ENCODE data around the gene IFNLR1.
"Not testable (repeated sequence)": the region's sequence is repeated elsewhere in the genome, so short reads cannot be mapped to it uniquely, and the experiment has no call there.

The IFNLR1 gene

DNA sequence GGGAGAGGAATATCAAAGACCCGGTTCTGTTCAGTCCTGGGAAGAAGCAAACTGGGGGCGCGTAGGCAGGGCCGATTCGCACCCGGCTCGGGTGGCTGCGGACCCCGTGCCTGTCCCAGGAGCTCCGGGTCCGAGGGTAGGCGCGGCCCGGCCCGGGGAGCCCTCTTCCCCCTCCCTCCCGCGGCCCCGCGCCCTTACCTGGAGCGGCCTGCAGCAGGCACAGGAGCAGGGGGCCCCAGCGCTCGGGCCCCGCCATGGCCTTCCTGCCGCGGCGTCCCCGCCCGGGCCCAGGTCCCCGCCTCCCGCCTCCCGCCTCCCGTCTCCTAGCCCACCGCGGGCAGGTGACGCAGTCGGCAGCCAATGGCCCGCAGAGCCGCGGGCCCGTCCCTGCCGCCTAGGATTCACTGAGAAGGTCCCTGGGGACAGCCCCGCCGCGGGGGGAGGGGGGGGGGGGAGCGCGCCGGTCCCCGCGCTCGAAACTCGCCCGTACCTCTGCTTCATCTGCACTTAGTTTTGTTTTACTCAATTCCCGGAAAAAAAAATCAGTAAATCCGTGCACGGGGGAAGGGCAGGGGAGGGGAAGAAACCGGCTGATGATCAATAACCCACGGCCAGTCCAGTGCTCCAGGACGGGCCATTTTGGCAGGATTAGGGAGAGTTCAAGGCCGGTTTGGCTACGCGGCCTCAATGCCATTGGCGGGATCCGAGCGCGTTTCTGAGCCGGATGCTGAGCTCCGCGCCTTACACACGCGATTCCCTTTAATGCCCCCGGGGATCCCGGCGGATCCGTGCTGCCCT lies at the start of gene IFNLR1:
TSS of gene IFNLR1 (minus strand) at position 297 of the 798 bp plus-strand sequence. CDS start at position 256, 41 bp downstream.
- peak; percentile 20 for DNase-seq (ENCODE audit: low read depth)

DNA sequence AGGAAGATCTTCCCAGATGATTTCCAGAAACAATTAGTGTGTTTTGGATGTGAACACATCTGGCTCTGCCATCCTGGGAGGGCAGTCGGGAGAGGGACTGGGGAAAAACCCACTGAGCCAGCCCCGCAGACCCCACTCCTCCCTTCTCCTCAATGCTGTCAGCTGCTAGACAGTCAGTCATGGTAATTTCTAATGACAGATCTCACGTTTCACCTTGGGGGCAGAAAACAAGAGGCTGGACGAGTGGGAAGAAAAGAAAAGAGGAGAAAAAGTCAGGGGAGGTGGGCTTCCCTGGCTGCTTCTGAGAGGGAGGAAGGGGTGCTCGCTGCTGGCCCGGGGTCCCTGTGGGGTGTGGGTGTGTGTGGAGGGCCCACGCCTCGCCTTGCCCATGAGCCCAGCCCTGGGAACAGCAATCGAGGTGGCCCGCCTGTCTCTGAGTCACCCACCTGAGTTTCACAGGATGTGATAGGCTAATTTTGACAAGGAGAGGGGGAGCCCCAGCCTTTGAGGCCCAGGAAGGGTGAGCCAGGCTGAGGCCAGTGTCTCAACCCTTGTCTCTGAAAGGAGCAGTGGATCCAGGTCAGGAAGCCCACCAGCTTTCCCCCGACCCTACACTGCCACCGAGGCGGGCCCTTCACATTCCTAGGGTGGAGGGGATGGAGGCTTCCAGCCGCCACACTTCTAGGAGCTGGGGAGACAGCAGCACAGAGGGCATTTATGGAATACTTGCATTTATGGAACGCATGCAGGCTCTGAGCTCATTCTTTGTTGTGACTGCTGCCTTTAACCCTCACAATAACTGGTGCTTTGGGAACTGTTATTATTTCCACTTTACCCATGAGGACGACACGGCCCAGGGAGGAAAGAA lies 49.1 kb upstream of the IFNLR1 start:
- DNase-seq (ENCODE audit: low read depth), result peak; percentile 6

DNA sequence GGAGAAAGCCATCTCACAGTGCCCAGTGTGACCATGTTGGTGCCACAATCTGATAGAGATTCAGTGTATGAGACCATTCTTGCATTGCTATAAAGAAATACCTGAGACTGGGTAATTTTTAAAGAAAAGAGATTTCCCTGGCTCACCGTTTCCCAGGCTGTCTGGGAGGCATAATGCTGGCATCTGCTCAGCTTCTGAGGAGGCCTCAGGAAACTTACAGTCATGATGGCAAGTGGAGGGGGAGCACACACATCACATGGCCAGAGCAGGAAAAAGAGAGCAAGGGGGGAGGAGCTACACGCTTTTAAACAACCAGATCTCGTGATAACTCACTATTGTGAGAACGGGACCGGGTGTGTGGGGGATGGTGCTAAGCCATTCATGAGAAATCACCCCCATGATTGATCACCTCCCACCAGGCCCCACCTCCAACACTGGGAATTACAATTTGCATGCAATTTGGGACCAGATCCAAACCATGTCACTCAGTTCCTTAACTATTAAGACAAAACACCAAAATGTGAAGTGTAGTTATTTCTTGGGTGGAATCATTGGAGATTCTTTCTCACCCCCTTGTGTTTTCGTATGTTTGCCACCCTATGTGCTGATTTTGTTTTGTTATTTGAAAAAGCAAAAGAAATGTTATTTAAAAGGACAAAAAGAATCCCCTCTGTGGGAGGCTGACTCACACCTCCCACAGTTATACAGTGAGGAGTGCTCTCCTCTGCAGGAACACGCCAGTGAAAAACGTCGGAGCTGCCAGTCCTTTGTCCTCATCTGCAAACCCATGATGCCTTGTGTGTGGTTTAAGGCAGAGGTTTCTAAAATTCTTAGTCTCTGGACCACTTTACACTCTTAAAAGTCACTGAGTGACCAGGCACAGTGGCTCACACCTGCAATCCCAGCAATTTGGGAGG lies 46.9 kb upstream of the IFNLR1 start:
- DNase-seq (ENCODE audit: low read depth), result no peak

DNA sequence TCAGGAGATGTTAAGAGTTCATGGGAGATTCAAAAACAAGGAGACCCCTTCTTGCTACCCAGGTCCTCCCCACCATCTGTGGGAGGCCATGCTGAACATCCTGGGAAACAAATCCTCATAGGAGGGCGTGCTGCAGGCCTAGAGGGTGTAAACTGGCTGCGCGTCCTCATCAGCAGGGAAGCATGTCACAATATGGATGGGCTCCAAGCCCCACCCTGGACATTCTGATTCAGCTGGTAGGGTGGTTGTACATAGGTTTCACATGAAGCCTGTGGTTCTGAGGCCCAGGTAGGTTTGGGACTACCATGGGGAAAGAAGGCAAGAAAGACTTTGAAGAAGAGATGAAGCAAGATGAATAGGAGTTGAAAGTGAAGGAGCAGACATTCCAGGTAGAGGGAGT lies 44.6 kb upstream of the IFNLR1 start:
- no peak for DNase-seq (ENCODE audit: low read depth)

DNA sequence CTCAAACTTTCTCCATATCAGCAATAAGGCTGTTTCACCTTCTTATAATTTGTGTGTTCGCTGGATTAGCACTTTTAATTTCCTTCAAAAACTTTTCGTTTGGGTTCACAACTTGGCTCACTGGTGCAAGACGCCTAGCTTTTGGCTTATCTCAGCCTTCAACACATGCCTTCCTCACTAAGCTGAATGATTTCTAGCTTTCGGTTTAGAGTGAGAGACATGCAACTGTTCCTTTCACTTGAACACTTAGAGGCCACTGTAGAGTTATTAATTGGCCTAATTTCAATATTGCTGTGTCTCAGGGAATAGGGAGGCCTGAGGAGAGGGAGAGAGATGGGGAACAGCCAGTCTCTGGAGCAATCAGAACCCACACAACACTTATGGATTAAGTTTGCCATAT lies 41.2 kb upstream of the IFNLR1 start:
- no peak for DNase-seq (ENCODE audit: low read depth)

DNA sequence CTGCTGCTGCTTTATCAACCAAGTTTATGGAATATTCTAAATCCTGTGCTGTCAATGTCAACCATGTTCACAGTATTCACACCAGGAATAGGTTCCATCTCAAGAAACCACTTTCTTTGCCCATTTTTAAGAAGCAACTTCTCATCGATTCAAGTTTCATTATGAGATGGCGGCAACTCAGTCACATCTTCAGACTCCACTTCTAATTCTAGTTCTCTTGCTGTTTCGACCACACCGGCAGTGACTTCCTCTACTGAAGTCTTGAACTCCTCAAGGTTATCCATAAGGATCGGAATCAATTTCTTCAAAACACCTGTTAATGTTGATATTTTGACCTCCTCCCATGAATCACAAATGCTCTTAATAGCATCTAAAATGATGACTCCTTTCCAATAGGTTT lies 39.7 kb upstream of the IFNLR1 start:
- no peak for DNase-seq (ENCODE audit: low read depth)

DNA sequence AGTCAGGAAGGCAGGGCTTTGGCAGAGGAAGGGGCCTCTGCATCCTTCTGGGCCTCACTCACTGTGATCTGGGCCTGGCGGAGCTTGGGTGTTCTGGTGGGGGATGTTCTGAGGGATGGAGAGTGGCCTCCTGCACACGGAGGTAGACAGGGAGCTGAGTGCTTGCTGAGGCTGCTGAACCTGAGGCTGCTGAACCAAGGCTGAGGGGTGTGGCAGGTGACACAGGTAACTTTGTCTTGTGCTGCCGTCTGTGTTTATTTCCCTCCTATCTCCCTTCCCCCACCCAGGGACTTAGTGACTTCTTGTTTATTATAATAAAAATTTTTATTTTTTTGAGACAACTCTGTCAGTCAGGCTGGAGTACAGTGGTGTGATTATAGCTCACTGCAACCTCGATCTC lies 37.7 kb upstream of the IFNLR1 start:
- no peak for DNase-seq (ENCODE audit: low read depth)

DNA sequence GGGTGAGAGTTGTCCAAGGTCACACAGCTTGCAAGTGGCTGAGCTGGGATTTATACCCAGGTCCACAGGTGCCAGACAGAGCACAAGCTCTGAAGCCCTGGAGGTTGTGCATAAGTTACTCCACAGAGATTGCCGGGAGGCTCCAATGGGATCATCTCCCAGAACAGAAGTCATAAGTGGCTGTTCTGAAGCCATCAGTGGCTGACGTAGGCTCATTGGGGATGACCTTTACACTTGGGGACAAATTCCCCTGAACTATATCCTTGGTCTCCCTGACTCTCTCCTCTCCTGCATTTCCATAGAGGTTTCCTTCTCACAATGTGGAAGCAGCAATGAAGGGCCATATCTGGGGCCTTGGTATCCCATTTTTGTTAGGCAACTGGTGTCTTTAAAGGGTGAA lies 37.0 kb upstream of the IFNLR1 start:
- no peak for DNase-seq (ENCODE audit: low read depth)

DNA sequence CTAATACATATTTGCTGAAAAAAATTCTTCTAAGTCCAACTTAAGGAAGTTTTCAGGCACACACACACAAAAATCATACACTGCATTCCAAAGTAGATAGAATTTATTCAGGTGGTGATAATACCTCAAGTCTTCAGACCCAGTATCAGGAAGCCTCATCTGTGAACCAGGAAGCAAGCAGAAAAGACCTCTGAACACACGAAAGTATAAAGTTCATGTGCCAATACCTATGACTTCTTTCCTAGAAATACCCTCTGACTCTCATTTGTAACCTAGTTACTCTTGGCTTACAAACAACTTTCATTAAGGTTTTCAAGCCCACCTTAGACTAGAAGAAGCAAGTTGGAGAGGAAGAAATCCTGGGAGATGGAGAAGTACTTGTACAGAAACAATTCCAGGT lies 35.7 kb upstream of the IFNLR1 start:
- no peak for DNase-seq (ENCODE audit: low read depth)

DNA sequence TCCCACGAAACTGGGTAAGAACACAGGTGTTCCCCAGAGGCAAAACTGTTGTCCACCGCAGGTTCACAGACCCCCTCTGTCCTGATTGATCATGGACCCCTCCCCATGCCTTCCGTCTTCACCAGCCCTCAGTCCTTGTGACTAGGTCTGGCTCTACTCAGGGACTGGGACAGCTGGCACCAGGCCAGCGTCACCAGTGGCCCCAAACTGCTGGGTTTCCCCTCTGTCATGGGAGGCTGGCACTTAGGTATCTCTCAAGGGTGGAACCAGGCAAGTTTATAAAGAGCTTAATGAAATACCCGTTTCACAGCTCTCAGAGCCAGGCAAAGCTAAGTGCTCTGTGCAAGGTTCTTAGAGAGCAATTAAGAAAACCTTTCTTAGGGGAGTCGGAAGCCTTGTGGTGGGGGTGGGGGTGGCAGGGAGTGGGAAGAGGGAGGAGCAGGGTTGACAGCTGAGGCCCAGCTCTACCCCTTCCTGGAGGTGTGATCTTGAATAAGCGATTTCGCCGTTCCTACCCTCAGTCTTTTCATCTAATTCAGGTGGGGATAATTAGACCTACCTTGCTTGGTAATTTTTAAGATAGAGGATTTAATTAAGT lies 35.0 kb upstream of the IFNLR1 start:
- DNase-seq (ENCODE audit: low read depth), result no peak

DNA sequence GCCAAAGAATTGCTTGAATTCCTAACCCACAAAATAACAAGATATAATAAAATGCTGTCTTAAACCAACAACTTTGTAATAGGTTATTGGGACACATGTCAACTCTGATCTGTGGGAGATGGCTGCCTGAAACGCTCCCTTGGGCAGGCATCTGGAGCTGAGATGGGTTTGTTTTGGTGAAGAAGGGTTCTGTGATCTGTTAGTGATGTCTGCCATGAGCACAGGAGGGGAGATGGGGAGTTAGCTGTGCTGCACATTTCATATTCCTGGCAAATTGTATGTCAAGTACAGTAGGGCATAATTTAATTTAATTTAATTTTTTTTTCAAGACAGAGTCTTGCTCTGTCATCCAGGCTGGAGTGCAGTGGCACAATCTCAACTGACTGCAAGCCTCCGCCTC lies 34.2 kb upstream of the IFNLR1 start:
- no peak for DNase-seq (ENCODE audit: low read depth)

DNA sequence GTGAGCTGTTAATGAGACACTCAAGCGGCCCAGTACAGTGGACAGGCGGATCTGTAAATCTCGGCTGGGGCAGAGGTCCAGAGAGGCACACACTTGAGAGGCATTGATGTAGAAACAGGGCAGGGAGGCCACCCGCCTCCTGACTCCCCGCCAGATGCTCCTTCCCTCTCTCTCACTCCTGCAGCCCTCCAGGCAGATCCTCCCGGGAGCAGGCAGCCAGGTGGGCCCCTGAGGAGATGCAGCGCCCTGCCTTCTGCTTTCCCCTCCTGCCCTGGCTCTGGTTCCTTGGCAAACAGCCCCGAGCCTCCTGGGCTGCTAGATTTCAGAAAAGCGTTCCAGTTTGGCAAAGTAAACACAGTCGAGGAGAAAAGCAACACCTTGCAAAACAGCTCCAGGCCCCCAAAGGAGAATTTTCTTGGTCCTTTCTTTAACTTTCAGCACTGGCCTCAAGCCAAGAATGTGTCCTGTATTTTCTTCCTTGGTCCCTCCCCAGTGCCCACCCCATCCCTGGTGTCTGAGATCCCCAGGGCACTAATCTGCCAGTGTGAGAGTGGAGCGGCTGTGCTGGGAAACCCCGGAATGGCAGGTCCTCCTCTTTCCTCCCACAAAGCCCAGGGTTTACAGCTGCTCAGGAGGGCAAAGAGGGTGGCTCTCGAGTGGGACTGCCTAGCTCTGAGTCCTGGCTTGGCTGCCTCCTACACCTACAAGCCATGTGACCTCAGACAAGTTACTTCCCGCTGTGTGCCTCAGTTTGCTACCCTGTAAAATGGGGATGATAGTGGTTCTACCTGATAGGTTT lies 29.4 kb upstream of the IFNLR1 start:
- DNase-seq (ENCODE audit: low read depth), result no peak

DNA sequence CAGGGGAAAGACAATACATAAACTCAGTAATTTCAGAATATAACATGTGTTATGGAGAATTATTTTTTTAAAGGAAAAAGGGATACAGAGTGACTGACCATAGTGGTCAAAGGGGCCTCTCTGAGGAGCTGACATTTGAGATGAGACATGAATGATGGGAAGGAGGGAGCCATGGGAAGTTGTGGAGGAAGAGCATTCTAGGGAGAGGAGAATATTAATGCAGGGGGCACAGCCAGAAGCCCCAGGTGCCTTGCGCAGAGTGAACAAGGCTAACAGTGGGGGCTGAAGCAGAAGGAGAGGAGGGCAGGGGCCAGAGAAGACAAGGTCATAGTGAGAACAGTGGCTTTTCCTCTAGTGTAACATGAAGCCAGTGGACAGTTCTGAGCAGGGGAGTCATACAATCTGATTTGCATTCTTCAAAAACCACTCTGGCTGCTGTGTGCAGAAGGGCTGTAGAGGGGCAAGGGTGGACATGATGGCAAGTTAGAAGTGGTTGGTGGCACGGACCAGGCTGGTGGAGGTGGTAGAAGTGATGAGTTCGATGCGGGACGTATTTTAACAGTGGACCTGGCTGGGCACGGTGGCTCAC lies 28.2 kb upstream of the IFNLR1 start:
- no peak for DNase-seq (ENCODE audit: low read depth)

DNA sequence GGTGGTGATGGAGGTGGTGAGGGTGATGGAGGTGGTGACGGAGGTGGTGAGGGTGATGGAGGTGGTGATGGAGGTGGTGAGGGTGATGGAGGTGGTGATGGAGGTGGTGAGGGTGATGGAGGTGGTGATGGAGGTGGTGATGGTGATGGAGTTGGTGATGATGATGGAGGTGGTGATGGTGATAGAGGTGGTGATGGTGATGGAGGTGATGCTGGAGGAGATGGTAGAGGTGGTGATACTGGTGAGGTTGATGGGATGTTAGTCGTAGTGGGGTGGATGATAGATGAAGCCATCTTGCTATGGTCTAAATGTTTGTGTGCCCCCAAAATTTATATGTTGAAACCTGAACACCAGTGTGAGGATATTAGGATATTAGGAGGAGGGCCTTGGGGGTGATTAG lies 25.3 kb upstream of the IFNLR1 start:
- DNase-seq (ENCODE audit: low read depth), result no peak

DNA sequence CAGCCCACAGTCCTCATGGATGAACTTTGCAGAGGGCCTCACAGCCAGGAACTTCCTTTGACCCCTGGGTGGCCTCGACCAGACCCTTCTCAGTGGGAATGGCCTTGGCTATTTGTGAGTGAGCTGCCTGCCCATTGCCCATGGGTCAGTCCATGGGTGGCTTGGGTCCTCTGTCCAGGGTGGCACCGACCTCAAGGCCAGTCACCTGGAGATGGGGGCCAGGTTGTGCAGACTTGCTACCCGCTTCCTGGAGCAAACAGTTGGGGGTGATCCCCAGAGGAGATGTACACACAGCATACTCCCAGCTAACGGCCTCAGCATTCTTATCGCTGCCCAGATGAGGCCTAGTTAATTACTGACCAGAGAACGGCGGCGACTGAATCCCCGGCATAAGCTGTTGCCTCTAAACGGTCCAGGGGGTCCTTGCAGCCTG lies 23.1 kb upstream of the IFNLR1 start:
- DNase-seq (ENCODE audit: low read depth), result no peak

DNA sequence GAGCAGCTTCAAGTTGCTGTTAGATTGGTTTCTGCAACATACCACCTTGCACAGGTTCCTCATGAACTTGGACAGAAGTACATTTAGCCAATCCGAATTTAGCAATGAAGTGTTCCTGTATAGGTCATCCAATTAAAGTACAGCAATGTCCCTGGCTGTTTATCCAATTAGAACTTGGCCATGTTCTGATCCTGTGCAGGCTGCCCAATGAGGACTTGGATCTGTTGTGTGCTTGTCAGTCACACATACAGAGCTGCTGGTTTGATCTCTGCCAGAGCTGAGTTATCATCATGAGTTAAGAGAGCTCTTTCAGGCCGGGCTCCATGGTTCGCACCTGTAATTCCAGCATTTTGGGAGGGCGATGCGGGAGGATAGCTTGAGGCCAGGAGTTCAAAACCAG lies 22.0 kb upstream of the IFNLR1 start:
- no peak for DNase-seq (ENCODE audit: low read depth)

DNA sequence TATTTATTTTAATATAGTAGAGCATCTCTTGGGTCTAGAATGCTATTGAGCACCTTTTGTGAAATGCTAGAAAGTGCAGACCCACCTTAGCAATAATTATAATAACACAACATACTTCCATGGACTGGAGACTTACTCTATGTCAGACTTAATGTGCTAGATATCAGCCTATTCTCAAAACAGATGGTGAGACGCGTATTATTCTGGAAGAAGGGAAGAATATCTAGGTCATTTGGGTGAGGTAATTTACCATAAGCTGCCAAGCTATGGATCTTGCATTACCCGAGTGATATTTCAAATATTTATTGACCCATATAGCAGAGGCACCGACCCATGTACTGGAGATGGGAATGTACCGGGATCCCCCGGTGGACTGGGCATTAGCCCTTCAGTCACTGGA lies 20.6 kb upstream of the IFNLR1 start:
- DNase-seq (ENCODE audit: low read depth), result no peak

DNA sequence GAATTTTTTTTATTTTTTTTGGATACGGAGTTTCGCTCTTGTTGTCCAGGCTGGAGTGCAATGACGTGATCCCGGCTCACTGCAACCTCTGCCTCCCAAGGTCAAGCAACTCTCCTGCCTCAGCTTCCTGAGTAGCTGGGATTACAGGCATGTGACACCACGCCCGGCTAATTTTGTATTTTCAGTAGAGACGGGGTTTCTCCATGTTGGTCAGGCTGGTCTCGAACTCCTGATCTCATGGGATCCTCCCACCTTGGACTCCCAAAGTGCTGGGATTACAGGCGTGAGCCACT lies 20.3 kb upstream of the IFNLR1 start:
- DNase-seq (ENCODE audit: low read depth), result not testable (repeated sequence)

DNA sequence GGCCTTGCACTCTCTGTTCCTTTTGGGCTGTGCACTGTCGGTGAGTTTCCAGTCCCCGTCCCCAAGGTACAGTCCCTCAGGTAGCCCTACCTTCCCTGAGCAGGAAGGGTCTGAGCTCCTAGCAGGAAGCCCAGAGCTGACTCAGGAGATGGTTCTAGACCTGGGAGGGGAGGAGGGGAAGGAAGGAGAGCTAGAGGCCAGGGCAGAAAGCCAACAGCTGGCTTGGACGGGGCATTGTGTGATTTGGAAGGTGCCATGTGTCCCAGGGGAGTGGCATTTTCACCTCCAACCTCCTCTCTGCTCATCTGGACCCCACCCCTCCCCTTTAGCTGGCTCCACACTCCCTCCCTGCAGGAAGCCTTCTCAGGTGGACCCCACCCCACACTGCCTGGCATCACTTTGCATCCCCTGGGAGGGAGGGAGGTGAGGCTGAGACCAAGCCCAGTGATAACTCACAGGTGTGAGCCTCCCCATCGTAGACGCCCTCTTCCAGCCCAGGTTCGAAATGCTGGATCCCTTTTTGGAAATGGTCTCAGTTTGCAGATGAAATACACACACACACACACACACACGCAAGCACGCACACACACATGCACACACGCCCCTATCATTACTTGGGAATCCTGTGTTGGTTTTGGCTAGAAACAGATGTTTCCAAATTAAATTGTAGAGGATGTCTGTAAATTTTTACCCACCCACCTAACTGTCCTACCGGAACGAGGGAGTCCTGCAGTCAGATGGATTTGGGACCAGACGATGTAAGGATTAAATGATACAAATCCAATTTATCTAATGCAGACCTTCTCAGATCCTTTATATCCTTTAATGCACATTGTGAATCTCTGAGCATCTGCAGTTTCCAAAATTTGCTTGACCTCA lies 19.7 kb upstream of the IFNLR1 start:
- no peak for DNase-seq (ENCODE audit: low read depth)

DNA sequence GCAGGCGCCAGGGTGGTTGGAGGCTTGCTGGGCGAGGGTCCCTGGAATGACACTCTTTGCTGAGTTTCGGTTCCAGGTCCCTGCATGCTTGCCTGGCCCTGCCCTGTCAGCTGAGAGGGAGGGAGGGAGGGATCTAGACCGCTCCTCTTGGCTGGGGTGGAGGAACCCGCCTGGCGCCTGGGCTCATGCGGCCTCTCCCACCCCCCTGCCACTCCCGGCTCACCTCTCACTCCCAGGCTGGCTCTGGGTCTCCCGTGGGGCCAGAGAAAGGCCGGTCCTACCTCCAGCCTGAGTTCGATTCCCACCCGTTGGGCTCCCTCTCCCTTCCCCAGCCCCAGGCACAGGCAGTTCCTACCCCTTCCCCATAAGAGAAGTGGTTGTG lies 19.0 kb upstream of the IFNLR1 start:
- no peak for DNase-seq (ENCODE audit: low read depth)
